Measurements from ENCODE around the gene CELF6. TPM values are rescaled to one million over a fixed set of nuclear protein-coding genes. Genes with fewer than 3 reads are reported as not detected.

The CELF6 gene
- total RNA-seq, 4 donors from 2014 or later: 0.31 to 0.82 (median 0.76) TPM; not detected in 1

- Histone ChIP-seq H3K27ac (peak overlapping the region; percentile 67 to 85 (median 76)), H3K4me1 (peaks cover 0 to 39% (median 17%) of the 10 kb centered on the region in 3 donors), H3K27me3 (no peaks in the 10 kb centered on the region), H3K36me3 (peaks cover 5 to 40% (median 16%) of the 10 kb centered on the region in 3 donors), H3K4me3 (peak overlapping the region in 1 of 4 donors; percentile 6), H3K9me3 (no peaks in the 10 kb centered on the region)
- WGBS, 2 donors: 24 to 25% methylated on average over 7 of the region's 7 CpGs
- TF ChIP-seq POLR2A (IDR thresholded peaks at IDR 0.05): no peak
- TF ChIP-seq, protein P1, sequence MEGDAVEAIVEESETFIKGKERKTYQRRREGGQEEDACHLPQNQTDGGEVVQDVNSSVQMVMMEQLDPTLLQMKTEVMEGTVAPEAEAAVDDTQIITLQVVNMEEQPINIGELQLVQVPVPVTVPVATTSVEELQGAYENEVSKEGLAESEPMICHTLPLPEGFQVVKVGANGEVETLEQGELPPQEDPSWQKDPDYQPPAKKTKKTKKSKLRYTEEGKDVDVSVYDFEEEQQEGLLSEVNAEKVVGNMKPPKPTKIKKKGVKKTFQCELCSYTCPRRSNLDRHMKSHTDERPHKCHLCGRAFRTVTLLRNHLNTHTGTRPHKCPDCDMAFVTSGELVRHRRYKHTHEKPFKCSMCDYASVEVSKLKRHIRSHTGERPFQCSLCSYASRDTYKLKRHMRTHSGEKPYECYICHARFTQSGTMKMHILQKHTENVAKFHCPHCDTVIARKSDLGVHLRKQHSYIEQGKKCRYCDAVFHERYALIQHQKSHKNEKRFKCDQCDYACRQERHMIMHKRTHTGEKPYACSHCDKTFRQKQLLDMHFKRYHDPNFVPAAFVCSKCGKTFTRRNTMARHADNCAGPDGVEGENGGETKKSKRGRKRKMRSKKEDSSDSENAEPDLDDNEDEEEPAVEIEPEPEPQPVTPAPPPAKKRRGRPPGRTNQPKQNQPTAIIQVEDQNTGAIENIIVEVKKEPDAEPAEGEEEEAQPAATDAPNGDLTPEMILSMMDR (IDR thresholded peaks at IDR 0.05): no peak
- intact Hi-C loops (cut with DNase I): no loop called here
- DNase-seq: peak; percentile 27
Measured at GRCh38 chr15:72358650-72359171, 38.8 kb upstream of the CELF6 start.

- WGBS, 2 donors: 46 to 51% methylated on average over 3 of the region's 3 CpGs
- TF ChIP-seq, protein P1 (IDR thresholded peaks at IDR 0.05): no peak
- TF ChIP-seq POLR2A (IDR thresholded peaks at IDR 0.05): no peak
- DNase-seq: no peak
- Histone ChIP-seq H3K27ac (peak overlapping the region; percentile 67 to 85 (median 76)), H3K36me3 (peaks cover 5 to 45% (median 19%) of the 10 kb centered on the region in 3 donors), H3K9me3 (no peaks in the 10 kb centered on the region), H3K27me3 (no peaks in the 10 kb centered on the region), H3K4me3 (no peak overlapping the region), H3K4me1 (peaks cover 0 to 39% (median 17%) of the 10 kb centered on the region in 3 donors)
- intact Hi-C loops (cut with DNase I): no loop called here
Measured at GRCh38 chr15:72358121-72358520, 38.2 kb upstream of the CELF6 start.

GRCh38 chr15:72354496-72354895 is 34.5 kb upstream of the CELF6 start:
- no peaks in the 10 kb centered on the region for H3K27me3 ChIP-seq
- no peak overlapping the region for H3K27ac ChIP-seq
- peaks cover 0 to 29% (median 16%) of the 10 kb centered on the region in 3 donors for H3K4me1 ChIP-seq
- no peaks in the 10 kb centered on the region for H3K9me3 ChIP-seq
- H3K4me3 ChIP-seq: no peak overlapping the region
- TF ChIP-seq, protein P1 (IDR thresholded peaks at IDR 0.05): no peak
- TF ChIP-seq POLR2A (IDR thresholded peaks at IDR 0.05): no peak
- DNase-seq: no peak
- intact Hi-C loops (cut with DNase I): no loop called here
- H3K36me3 ChIP-seq: peaks cover 5 to 76% (median 37%) of the 10 kb centered on the region in 3 donors
- WGBS, 2 donors: 93 to 100% methylated on average over 1 of the region's 1 CpG

GRCh38 chr15:72353266-72353665 is 33.3 kb upstream of the CELF6 start:
- 87 to 91% methylated on average over 2 of the region's 2 CpGs for WGBS, 2 donors
- no peaks in the 10 kb centered on the region for H3K27me3 ChIP-seq

DNA sequence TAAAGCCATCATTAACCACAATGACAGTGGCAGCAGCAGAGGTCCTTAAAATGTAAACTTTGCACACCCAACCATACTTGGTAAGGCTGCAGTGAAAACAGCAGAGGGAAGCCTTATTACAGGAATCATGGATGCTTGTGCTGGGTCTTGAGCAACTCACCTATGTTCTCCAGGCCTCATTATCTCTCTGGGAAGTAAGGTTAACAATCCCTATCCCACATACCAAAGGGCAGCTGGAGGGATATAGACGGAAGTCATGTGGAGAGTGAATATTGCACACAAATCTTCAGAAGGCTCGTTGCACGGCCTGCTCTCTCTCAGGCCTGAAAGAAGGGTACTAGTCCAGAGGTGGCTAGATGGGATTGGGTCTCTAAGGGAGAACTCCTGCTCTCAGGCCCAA is 25.8 kb upstream of the CELF6 start:
- no peak for DNase-seq
- intact Hi-C loops (cut with DNase I): no loop called here
- Histone ChIP-seq H3K27me3 (no peaks in the 10 kb centered on the region), H3K36me3 (peaks cover 0 to 85% (median 28%) of the 10 kb centered on the region in 3 donors), H3K27ac (no peak overlapping the region), H3K4me3 (no peak overlapping the region), H3K9me3 (no peaks in the 10 kb centered on the region), H3K4me1 (no peaks in the 10 kb centered on the region)
- TF ChIP-seq, protein P1 (IDR thresholded peaks at IDR 0.05): no peak
- TF ChIP-seq POLR2A (IDR thresholded peaks at IDR 0.05): no peak
- WGBS, 2 donors: 97 to 100% methylated on average over 2 to 3 of the region's 3 CpGs

More at GRCh38 chr15:72353266-72353665, 33.3 kb upstream of the CELF6 start:
- no peak for DNase-seq
- Histone ChIP-seq H3K4me1 (peaks cover 0 to 17% (median 6%) of the 10 kb centered on the region in 3 donors), H3K27ac (no peak overlapping the region), H3K36me3 (peaks cover 5 to 88% (median 37%) of the 10 kb centered on the region in 3 donors), H3K9me3 (no peaks in the 10 kb centered on the region), H3K4me3 (no peak overlapping the region)
- intact Hi-C loops (cut with DNase I): no loop called here
- TF ChIP-seq, protein P1 (IDR thresholded peaks at IDR 0.05): no peak
- no peak for TF ChIP-seq POLR2A (IDR thresholded peaks at IDR 0.05)

Measured in esophagus squamous epithelium (tissue), 5 donors.